ENCODE results near the gene PLXND1.
"Not testable (repeated sequence)": the region's sequence is repeated elsewhere in the genome, so short reads cannot be mapped to it uniquely, and the experiment has no call there.

Gene PLXND1

DNA sequence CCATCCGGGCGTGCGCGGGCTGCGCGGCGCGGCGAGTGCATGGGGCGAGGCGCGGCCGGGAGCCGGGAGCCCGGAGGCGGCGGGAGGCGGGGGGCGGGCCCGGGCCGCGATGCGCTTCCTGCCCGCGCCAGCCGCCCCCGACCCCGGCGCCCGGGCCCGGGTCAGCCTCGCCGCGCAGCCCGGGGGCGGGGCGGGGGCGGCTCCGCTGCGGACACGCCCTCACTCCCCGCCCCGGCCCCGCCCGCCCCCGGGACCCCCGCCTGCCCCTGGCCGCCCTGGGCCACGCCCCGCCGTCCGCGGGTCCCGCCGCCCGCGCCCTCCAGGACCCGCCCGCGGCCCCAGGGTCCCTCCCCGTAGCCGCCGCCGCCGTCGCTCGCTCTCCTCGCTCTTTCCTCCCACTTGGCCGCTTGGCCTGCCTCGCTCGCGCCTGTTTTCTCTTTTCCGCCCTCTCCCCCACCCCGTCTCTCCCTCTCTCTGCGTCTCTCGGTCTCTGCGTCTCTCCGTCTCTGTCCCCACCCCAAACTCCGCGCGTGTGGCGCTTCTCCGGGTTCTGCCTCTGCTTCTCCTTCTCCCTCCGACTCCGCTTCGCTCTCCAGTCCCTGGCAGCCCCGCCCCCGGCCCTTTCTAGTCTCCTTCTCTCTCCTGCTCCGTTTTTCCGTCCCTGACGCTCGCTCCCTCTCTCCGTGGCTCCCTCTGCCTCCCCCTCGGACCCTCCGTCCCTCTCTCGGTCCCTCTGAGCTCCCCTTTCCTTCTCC, at the start of gene PLXND1:
TSS of gene PLXND1 (minus strand) at position 41 of the 755 bp plus-strand sequence. CDS start at position 4, 37 bp downstream.
- no peak for DNase-seq (ENCODE audit: low read depth, low spot score)
- no peak within 1 kb of the TSS for H3K27ac ChIP-seq

DNA sequence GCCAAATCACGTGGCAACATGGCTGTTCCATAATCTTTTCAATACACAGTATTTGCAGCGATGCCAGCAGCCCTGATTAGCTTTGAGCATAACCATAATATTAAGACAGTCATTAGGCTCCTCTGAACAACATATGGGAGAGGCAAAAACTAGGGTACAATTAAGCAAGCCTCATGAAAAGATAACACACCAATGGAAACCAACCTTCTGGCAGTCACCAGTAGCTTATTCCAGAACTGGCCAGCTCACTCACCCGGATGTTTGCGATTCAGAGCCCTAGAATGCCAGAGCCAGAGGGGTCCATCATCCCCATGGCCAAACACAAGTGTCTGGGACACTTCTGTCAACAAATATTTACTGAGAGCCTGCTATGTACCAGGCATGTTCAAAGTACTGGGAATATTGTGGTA, 48.8 kb upstream of the PLXND1 start:
- H3K27ac ChIP-seq = no peak overlapping the region
- no peak for DNase-seq (ENCODE audit: low read depth, low spot score)

GRCh38 chr3:129654131-129654530, 47.7 kb upstream of the PLXND1 start:
- DNase-seq (ENCODE audit: low read depth, low spot score) = no peak
- no peak overlapping the region for H3K27ac ChIP-seq

GRCh38 chr3:129653019-129653418, 46.5 kb upstream of the PLXND1 start:
- no peak for DNase-seq (ENCODE audit: low read depth, low spot score)
- H3K27ac ChIP-seq = peak overlapping the region; percentile 62

GRCh38 chr3:129651435-129652202, 45.1 kb upstream of the PLXND1 start:
- peak overlapping the region; percentile 62 for H3K27ac ChIP-seq
- DNase-seq (ENCODE audit: low read depth, low spot score) = no peak

GRCh38 chr3:129650256-129650872, 43.9 kb upstream of the PLXND1 start:
- H3K27ac ChIP-seq = no peak overlapping the region
- no peak for DNase-seq (ENCODE audit: low read depth, low spot score)

GRCh38 chr3:129648391-129648790, 41.9 kb upstream of the PLXND1 start:
- DNase-seq (ENCODE audit: low read depth, low spot score) = no peak
- H3K27ac ChIP-seq = no peak overlapping the region

- no peak overlapping the region for H3K27ac ChIP-seq
These were observed 38.8 kb upstream of the PLXND1 start for GRCh38 chr3:129645286-129645685.

GRCh38 chr3:129644836-129645235, 38.4 kb upstream of the PLXND1 start:
- no peak overlapping the region for H3K27ac ChIP-seq
- no peak for DNase-seq (ENCODE audit: low read depth, low spot score)

More at GRCh38 chr3:129645286-129645685, 38.8 kb upstream of the PLXND1 start:
- no peak for DNase-seq (ENCODE audit: low read depth, low spot score)

- not testable (repeated sequence) for DNase-seq (ENCODE audit: low read depth, low spot score)
- H3K27ac ChIP-seq = peak overlapping the region; percentile 5
These were observed 35.2 kb upstream of the PLXND1 start for GRCh38 chr3:129641567-129642260.

- not testable (repeated sequence) for H3K27ac ChIP-seq; DNase-seq (ENCODE audit: low read depth, low spot score)
These were observed 34.5 kb upstream of the PLXND1 start for GRCh38 chr3:129640985-129641384.

DNA sequence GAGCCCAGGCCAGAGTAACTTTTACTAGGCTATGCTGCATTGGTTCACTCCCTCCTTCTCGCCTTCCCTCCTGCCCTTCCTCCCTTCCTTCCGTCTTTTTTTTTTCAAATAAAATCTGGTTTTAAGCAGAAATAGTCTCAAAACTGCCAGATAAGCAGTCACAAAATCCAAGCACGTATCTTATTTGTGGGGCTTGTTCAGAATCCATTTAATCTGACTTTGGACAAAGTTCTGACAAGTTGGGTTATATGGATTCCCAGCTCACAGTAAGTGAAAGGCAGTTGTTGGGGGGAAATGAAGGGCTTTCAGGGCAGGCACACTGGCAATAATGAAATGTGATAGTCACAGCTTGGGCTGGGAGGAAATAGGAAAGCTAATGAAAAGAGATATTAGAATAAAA, 32.0 kb upstream of the PLXND1 start:
- no peak for DNase-seq (ENCODE audit: low read depth, low spot score)
- H3K27ac ChIP-seq = no peak overlapping the region

DNA sequence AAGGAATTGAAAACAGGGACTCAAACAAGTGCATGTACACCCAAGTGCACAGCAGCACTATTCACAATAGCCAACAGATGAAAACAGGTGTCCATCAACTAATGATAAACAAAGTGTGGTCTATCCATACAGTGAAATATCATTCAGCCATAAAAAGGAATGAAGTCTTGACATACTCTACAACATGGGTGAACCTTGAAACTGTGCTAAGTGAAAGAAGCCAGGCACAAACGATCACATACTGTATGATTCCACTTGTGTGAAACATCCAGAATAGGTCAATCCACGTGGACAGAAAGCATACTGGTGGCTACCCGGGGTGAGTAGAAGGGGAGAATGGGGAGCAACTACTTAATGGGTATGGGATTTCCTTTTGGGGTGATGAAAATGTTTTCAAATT, 29.6 kb upstream of the PLXND1 start:
- DNase-seq (ENCODE audit: low read depth, low spot score) = no peak
- no peak overlapping the region for H3K27ac ChIP-seq

DNA sequence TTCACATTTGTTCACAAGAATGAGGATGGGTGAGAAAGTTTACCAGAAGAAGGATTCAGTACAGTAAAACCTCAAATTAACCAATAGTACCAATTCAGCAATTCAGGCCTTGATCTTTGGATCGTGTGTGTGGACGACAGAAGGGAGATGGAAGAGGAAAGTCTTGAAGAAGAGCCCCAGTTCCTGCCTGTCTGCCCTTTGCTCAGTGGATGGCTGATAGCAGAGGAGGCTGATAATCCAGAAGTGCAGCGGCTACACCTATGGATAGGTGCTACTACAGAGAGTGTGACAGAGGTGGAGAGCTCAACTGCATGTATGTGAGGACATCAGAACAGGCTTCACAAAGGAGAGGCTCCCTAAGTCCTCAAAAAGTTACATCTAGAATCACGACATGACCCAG, 29.2 kb upstream of the PLXND1 start:
- DNase-seq (ENCODE audit: low read depth, low spot score) = no peak
- H3K27ac ChIP-seq = no peak overlapping the region

- H3K27ac ChIP-seq = no peak overlapping the region
- no peak for DNase-seq (ENCODE audit: low read depth, low spot score)
These were observed 27.4 kb upstream of the PLXND1 start for GRCh38 chr3:129633751-129634481.

DNA sequence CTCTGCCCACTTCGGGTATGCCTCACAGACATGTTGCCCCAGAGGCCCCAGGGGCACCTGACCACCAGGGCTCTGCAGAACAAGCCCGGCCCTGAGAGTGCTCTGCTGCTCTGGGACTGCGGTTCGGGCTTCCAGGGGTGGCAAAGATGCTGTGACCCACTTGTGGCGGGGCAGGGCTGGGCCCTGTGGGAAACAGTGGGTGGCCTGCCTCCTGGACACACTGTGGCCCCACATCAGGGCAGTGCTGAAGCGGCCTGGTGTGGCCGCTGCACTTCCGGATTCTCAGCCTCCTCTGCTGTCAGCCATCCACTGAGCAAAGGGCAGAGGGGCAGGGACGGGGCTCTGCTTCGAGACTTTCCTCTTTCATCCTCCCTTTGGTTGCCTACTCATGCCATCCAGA, 26.5 kb upstream of the PLXND1 start:
- no peak overlapping the region for H3K27ac ChIP-seq
- DNase-seq (ENCODE audit: low read depth, low spot score) = no peak

DNA sequence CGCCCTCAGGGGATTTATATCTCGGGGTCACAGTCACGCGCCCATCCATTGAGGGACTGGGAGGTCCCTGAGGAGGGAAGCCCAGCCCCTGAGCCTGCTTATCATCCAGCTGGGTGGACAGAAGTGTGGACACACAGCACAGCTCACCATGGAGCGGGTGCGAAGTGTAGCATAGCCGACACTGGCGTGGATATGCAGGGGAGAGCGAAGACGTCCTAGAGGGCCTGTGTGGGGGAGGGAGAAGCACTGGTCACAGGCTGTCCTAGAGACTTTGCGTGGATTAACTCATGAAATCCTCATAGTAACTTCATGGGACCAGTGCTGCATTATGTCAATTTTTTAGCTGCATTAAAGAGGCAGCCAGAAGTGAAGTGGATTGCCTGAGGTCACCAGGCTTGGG, 26.1 kb upstream of the PLXND1 start:
- no peak for DNase-seq (ENCODE audit: low read depth, low spot score)
- no peak overlapping the region for H3K27ac ChIP-seq

- H3K27ac ChIP-seq = no peak overlapping the region
- no peak for DNase-seq (ENCODE audit: low read depth, low spot score)
These were observed 25.6 kb upstream of the PLXND1 start for GRCh38 chr3:129632056-129632455.

DNA sequence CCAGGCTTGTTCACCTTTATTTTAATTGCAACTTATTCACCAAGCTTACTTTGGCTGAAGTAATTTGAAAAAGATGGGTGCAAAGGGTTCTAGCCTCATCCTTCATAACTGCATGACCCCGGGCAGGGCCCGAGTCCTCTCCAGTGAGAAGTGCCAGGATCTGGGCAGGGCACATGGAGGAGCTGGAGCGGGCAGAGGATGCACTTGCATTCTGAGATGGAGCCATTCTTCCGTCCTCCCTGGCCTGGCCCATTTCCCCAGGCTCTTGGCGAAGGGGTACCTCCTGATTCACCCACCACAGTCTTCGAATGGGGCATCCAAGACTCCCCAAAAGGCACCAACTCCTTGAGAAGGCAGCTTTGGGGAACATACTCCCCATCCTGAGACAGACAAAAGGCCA, 22.5 kb upstream of the PLXND1 start:
- DNase-seq (ENCODE audit: low read depth, low spot score) = no peak
- H3K27ac ChIP-seq = no peak overlapping the region

GRCh38 chr3:129628169-129628522, 21.7 kb upstream of the PLXND1 start:
- DNase-seq (ENCODE audit: low read depth, low spot score) = no peak

More at GRCh38 chr3:129628169-129628522, 21.7 kb upstream of the PLXND1 start:
- H3K27ac ChIP-seq = peak overlapping the region; percentile 94
